Measurements from ENCODE around the gene SHLD1.

DNA sequence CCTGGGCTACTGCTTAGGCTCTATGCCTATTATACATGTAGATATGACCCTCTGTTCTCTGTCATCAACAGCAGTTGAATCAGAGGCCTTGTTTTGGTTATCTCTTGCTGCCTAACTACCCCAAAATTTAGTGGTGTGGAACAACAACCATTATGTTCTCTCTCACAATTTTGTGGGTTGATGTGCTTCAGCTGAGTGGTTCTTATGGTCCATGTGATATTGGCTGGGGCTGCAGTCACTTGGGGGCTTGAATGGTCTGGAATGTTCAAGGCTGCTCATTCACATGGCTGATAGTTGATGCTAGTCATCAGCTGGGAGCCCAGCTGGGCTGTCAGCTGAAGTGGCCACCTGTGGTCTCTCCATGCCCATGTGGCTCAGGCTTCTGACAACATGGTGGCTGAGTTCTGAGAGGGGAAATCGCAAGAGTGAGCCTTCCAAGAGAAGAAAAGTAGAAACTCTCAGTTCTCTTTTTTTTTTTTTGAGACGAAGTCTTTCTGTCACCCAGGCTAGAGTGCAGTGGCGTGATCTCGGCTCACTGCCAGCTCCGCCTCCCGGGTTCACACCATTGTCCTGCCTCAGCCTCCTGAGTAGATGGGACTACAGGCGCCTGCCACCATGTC, 47.8 kb downstream of the SHLD1 start:
- TF ChIP-seq, protein P1, sequence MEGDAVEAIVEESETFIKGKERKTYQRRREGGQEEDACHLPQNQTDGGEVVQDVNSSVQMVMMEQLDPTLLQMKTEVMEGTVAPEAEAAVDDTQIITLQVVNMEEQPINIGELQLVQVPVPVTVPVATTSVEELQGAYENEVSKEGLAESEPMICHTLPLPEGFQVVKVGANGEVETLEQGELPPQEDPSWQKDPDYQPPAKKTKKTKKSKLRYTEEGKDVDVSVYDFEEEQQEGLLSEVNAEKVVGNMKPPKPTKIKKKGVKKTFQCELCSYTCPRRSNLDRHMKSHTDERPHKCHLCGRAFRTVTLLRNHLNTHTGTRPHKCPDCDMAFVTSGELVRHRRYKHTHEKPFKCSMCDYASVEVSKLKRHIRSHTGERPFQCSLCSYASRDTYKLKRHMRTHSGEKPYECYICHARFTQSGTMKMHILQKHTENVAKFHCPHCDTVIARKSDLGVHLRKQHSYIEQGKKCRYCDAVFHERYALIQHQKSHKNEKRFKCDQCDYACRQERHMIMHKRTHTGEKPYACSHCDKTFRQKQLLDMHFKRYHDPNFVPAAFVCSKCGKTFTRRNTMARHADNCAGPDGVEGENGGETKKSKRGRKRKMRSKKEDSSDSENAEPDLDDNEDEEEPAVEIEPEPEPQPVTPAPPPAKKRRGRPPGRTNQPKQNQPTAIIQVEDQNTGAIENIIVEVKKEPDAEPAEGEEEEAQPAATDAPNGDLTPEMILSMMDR (IDR thresholded peaks at IDR 0.05 in 2 of 3, conservative IDR thresholded peaks at IDR 0.05 in 1 of 3; ENCODE audit: borderline replicate concordance in 1 of 3, insufficient read depth in 1 of 3, low read depth in 2 of 3, low read length in 2 of 3), result no peak
- TF ChIP-seq POLR2A (IDR thresholded peaks at IDR 0.05; ENCODE audit: borderline replicate concordance, extremely low read depth, insufficient read depth, insufficient read length) (no peak), EZH2 (IDR thresholded peaks at IDR 0.05) (no peak), ZFX (IDR thresholded peaks at IDR 0.05) (no peak), ZNF274 (IDR thresholded peaks at IDR 0.05; ENCODE audit: low read depth, low read length) (no peak), POLR2AphosphoS5 (IDR thresholded peaks at IDR 0.05; ENCODE audit: low read depth, low read length) (no peak), RAD21 (IDR thresholded peaks at IDR 0.05; ENCODE audit: low read depth) (no peak), CEBPB (IDR thresholded peaks at IDR 0.05; ENCODE audit: low read depth) (no peak), EZH2phosphoT487 (IDR thresholded peaks at IDR 0.05; ENCODE audit: borderline replicate concordance) (no peak), EGR1 (IDR thresholded peaks at IDR 0.05; ENCODE audit: low read depth) (no peak), SP1 (IDR thresholded peaks at IDR 0.05; ENCODE audit: low read depth) (no peak)
- TF ChIP-seq, protein P2, sequence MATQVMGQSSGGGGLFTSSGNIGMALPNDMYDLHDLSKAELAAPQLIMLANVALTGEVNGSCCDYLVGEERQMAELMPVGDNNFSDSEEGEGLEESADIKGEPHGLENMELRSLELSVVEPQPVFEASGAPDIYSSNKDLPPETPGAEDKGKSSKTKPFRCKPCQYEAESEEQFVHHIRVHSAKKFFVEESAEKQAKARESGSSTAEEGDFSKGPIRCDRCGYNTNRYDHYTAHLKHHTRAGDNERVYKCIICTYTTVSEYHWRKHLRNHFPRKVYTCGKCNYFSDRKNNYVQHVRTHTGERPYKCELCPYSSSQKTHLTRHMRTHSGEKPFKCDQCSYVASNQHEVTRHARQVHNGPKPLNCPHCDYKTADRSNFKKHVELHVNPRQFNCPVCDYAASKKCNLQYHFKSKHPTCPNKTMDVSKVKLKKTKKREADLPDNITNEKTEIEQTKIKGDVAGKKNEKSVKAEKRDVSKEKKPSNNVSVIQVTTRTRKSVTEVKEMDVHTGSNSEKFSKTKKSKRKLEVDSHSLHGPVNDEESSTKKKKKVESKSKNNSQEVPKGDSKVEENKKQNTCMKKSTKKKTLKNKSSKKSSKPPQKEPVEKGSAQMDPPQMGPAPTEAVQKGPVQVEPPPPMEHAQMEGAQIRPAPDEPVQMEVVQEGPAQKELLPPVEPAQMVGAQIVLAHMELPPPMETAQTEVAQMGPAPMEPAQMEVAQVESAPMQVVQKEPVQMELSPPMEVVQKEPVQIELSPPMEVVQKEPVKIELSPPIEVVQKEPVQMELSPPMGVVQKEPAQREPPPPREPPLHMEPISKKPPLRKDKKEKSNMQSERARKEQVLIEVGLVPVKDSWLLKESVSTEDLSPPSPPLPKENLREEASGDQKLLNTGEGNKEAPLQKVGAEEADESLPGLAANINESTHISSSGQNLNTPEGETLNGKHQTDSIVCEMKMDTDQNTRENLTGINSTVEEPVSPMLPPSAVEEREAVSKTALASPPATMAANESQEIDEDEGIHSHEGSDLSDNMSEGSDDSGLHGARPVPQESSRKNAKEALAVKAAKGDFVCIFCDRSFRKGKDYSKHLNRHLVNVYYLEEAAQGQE (IDR thresholded peaks at IDR 0.05; ENCODE audit: low read depth), result no peak
- TF ChIP-seq, protein P3, sequence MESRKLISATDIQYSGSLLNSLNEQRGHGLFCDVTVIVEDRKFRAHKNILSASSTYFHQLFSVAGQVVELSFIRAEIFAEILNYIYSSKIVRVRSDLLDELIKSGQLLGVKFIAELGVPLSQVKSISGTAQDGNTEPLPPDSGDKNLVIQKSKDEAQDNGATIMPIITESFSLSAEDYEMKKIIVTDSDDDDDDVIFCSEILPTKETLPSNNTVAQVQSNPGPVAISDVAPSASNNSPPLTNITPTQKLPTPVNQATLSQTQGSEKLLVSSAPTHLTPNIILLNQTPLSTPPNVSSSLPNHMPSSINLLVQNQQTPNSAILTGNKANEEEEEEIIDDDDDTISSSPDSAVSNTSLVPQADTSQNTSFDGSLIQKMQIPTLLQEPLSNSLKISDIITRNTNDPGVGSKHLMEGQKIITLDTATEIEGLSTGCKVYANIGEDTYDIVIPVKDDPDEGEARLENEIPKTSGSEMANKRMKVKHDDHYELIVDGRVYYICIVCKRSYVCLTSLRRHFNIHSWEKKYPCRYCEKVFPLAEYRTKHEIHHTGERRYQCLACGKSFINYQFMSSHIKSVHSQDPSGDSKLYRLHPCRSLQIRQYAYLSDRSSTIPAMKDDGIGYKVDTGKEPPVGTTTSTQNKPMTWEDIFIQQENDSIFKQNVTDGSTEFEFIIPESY (IDR thresholded peaks at IDR 0.05; ENCODE audit: extremely low read depth, insufficient replicate concordance, low read length), result no peak

All from HCT116 (cell line).